ENCODE data around the gene RNF114.

Gene RNF114

GRCh38 chr20:49928411-49929141, 7.6 kb upstream of the RNF114 start:
- DNase-seq (ENCODE audit: insufficient read length, low spot score): peak; percentile 87
- TF ChIP-seq POLR2A (IDR thresholded peaks at IDR 0.05; ENCODE audit: low read depth, low read length): no peak
- FAIRE-seq: peak; percentile 50

DNA sequence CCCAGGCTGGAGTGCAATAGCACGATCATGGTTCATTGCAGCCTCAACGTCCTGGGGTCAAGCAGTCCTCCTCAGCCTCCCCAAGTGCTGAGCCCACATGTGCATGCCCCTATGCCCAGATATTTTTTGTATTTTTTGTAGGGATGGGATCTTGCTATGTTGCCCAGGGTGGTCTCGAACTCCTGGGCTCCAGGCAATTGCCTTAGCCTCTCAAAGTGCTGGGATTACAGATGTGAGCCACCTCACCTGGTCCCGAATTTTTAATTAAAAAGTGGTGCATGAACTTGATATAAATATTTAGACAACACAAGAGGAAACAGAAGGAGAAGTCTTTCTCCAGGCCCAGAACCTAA, 7.1 kb upstream of the RNF114 start:
- DNase-seq (ENCODE audit: insufficient read length, low spot score) (no peak), FAIRE-seq (no peak)
- no peak for TF ChIP-seq POLR2A (IDR thresholded peaks at IDR 0.05; ENCODE audit: low read depth, low read length)

- DNase-seq (ENCODE audit: insufficient read length, low spot score): no peak
- no peak for TF ChIP-seq POLR2A (IDR thresholded peaks at IDR 0.05; ENCODE audit: low read depth, low read length)
- no peak for FAIRE-seq
Observed at GRCh38 chr20:49935746-49936152, 448 bp upstream of the RNF114 start.

GRCh38 chr20:49937027-49937929, 1.1 kb downstream of the RNF114 start:
- DNase-seq (ENCODE audit: insufficient read length, low spot score) (no peak), FAIRE-seq (no peak)
- TF ChIP-seq POLR2A (IDR thresholded peaks at IDR 0.05; ENCODE audit: low read depth, low read length): no peak

DNA sequence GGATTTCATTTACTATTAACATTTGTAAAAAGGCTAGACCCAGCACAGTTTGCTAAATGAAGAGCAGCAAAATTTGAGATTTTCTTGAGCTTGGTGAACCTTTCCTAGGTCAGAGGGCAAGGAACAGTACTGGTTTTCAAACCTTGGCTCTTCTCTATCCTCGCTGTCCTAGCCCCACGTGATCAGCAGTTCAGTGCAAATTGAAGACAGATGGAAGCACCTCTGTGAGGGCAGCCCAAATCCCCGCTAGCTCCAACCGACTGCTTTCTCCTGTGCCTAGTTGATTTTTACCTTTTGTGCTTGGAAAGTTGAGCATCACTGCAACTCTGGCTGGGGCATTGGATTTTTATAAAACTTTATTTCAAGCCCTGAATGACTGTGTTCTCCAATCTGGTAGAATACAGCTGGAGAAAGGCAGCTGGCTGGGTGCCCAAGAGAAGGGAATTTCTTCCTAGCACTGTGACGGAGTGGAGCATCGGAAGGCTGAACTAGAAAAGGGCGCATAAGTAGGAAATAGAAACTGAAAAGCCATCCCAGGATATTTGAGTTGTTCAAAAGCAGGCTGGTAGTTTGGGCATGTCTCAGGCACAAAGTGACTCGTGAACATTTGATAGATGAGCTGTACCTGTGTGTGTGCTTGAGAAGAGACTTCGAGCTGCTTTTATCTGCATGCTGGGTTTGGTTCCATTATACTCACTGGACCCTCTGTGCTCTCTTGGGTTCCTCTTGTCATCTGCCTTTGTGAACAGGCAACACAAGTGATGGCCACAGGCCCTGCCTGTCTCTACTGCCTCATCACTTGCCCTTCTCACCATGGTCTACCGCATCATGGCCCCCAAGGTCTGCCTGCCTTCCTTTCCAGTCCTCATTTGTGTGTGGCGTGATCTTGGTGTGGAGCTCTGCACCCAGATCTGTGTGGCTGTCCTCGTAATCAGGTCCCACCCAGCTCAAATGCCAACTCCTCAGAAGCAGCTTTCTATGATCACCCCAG, 2.3 kb downstream of the RNF114 start:
- DNase-seq (ENCODE audit: insufficient read length, low spot score): no peak
- no peak for FAIRE-seq
- no peak for TF ChIP-seq POLR2A (IDR thresholded peaks at IDR 0.05; ENCODE audit: low read depth, low read length)

DNA sequence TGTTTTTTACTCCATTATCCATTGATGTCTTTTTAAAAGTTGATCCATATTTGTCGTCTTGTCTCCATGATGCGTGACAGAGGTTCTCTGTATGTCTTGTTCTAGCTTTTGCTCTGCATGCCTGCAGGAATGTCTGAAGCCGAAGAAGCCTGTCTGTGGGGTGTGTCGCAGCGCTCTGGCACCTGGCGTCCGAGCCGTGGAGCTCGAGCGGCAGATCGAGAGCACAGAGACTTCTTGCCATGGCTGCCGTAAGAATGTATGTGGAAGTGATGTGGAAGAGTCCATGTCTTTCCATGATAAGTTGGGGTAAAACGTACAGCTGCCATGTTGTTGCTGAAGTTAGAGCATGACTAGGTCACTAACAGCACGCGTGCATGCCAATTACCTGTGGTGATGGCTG, 5.3 kb downstream of the RNF114 start:
- no peak for TF ChIP-seq POLR2A (IDR thresholded peaks at IDR 0.05; ENCODE audit: low read depth, low read length)
- no peak for DNase-seq (ENCODE audit: insufficient read length, low spot score)
- FAIRE-seq: no peak

DNA sequence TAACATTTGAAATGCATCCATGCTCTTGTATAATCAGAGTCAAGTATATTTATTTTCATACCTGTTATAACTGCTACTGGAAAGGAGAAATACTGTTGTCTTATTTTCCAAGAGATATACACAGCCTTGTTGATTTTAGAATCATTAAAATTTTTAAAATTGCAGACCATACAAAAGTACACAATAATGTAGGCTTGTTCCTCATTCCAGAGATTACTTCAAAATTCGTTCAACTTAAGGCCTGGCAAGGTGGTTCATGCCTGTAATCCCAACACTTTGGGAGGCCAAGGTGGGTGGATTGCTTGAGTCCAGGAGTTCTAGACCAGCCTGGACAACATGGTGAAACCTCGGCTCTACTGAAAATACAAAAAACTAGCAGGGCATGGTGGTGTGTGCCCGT, 6.1 kb downstream of the RNF114 start:
- DNase-seq (ENCODE audit: insufficient read length, low spot score) (no peak), FAIRE-seq (no peak)
- no peak for TF ChIP-seq POLR2A (IDR thresholded peaks at IDR 0.05; ENCODE audit: low read depth, low read length)

DNA sequence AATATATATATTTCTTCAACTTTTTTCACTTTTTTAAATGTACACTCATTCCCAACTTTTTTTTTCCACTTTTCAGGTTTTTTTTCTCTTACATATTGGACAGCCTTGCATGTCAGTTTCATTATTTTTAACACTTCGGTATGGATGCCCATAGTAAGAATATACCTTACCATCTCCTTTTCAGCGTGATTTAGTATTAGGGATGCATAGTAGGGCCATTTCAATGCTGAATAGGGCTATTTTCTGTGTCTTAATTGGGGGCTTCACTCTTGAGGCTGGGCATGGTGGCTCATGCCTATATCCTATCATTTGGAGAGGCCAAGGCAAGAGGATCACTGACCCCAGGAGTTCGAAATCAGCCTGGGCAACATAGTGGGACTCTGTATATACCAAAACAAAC, 6.7 kb downstream of the RNF114 start:
- TF ChIP-seq POLR2A (IDR thresholded peaks at IDR 0.05; ENCODE audit: low read depth, low read length): no peak
- FAIRE-seq (no peak), DNase-seq (ENCODE audit: insufficient read length, low spot score) (no peak)

DNA sequence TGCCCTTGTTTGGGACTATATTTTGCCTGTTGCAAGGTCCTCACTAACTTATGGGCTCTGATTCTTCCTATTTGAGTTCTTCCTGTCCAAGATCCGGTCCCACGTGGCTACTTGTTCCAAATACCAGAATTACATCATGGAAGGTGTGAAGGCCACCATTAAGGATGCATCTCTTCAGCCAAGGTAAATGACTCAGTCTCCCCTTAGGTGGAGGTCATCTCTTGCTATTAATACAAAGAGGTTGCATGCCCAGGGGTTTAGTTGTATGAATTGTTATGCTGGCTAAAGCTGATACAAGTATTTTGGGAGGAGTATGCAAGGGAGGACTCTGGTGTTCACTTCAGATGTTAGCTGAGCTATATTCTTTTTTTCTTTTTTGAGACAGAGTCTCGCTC, 9.1 kb downstream of the RNF114 start:
- DNase-seq (ENCODE audit: insufficient read length, low spot score) (no peak), FAIRE-seq (no peak)
- no peak for TF ChIP-seq POLR2A (IDR thresholded peaks at IDR 0.05; ENCODE audit: low read depth, low read length)

DNA sequence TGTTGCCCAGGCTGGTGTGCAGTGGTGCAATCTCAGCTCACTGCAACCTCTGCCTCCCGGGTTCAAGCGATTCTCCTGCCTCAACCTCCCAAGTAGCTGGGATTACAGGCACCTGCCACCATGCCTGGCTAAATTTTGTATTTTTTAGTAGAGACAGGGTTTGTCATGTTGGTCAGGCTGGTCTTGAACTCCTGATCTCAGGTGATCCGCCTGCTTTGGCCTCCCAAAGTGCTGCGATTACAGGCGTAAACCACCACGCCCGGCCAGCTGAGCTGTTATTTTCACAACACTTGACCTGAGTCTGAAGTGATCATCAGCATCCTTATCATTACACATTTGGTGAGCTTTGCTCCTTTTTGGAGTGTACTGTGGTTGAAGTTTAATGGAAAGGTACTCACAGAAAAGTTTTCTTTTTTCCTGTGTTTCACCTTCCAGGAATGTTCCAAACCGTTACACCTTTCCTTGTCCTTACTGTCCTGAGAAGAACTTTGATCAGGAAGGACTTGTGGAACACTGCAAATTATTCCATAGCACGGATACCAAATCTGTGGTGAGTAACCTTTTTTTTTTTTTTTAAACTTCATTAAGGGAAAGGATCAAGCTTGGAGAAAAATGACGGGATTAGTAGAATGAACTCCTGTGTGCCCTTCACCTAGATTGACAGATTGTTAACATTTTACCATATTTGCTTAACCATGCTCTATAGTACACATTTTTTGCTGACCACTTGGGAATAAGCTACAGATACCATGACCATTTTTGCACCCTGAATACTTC, 9.7 kb downstream of the RNF114 start:
- TF ChIP-seq POLR2A (IDR thresholded peaks at IDR 0.05; ENCODE audit: low read depth, low read length): no peak
- FAIRE-seq: no peak

GRCh38 chr20:49948178-49948577, 12.0 kb downstream of the RNF114 start:
- DNase-seq (ENCODE audit: insufficient read length, low spot score) (no peak), FAIRE-seq (no peak)
- no peak for TF ChIP-seq POLR2A (IDR thresholded peaks at IDR 0.05; ENCODE audit: low read depth, low read length)

More for the DNA sequence above, 9.7 kb downstream of the RNF114 start:
- DNase-seq (ENCODE audit: insufficient read length, low spot score): no peak

- peak; percentile 33 for FAIRE-seq
- peak; percentile 76 for DNase-seq (ENCODE audit: insufficient read length, low spot score)
- no peak for TF ChIP-seq POLR2A (IDR thresholded peaks at IDR 0.05; ENCODE audit: low read depth, low read length)
Observed at GRCh38 chr20:49948809-49949507, 12.8 kb downstream of the RNF114 start.

Data from H54 (cell line).